ENCODE measurements around the gene TMEM255B. TPM values are rescaled to one million over a fixed set of nuclear protein-coding genes. Genes with fewer than 3 reads are reported as not detected.

Gene TMEM255B
- total RNA-seq, 1 experiment from 2014 or later: 7.7 TPM

DNA sequence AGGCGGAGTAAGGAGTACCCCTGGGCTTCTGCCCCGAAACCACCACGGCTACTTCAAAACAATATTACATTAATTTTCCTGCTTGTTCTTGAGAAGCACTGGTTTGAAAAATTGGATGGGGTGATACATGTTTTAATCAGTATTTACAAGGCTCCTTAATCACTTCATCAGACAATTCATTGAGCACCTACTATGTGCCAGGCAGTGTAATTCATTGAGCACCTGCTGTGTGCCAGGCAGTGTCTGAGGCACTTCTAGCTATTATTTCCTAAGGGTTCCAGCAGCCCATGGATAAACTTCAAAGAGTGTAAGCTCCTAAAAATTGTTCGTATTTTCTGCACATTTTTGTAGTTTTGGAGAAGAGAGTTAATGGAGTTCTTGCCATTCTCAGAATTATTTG lies 106.4 kb downstream of the TMEM255B start:
- peaks cover 10 to 37% of the 10 kb centered on the region in 2 experiments for H3K4me1 ChIP-seq (ENCODE audit: control insufficient read depth in 1 of 2, insufficient read depth in 2 of 2, low read length in 2 of 2)
- no peak overlapping the region for H3K9ac ChIP-seq (ENCODE audit: low read length)
- H4K20me1 ChIP-seq (ENCODE audit: insufficient read depth): no peaks in the 10 kb centered on the region
- ATAC-seq: no peak
- no peak overlapping the region for H2AFZ ChIP-seq (ENCODE audit: low read depth, low read length, poor library complexity, severe bottlenecking)
- ChIA-PET CTCF (no interaction called here), RAD21 (ENCODE audit: low non-redundant PET in 1 of 2, low total read pairs in 2 of 2, uncharacterized antibody in 2 of 2, unreplicated experiment in 2 of 2) (no interaction called here), POLR2A (no interaction called here)
- no peak overlapping the region for H3K4me3 ChIP-seq (replicated peaks in 1 of 2; ENCODE audit: low read depth in 1 of 2, low read length in 2 of 2)
- no peak overlapping the region for H3K27ac ChIP-seq (ENCODE audit: low read depth, low read length)
- no TSS peak for BruUV-seq (replicated peaks)
- no peaks in the 10 kb centered on the region for H3K27me3 ChIP-seq (ENCODE audit: insufficient read depth, low read length)
- peaks cover 30% of the 10 kb centered on the region for H3K79me2 ChIP-seq (ENCODE audit: insufficient read depth, low read length)
- intact Hi-C loops (cut with micrococcal nuclease): no loop called here
- no peak for DNase-seq (ENCODE audit: low read depth, low spot score)
- H3K4me2 ChIP-seq (ENCODE audit: low read length): no peak overlapping the region
- H3K9me3 ChIP-seq (ENCODE audit: control insufficient read depth in 1 of 2, insufficient read depth in 1 of 2, low read depth in 1 of 2, low read length in 2 of 2): no peaks in the 10 kb centered on the region
- TF ChIP-seq RAD21 (IDR thresholded peaks at IDR 0.05; ENCODE audit: low read depth): no peak
- TF ChIP-seq ELF1 (IDR thresholded peaks at IDR 0.05; ENCODE audit: borderline replicate concordance, low read depth): no peak
- no peak for TF ChIP-seq EZH2 (IDR thresholded peaks at IDR 0.05)
- TF ChIP-seq, protein P1, sequence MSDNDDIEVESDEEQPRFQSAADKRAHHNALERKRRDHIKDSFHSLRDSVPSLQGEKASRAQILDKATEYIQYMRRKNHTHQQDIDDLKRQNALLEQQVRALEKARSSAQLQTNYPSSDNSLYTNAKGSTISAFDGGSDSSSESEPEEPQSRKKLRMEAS (IDR thresholded peaks at IDR 0.05): no peak
- TF ChIP-seq POLR2AphosphoS5 (IDR thresholded peaks at IDR 0.05; ENCODE audit: low read depth, low read length): no peak
- no peak for TF ChIP-seq CEBPB (IDR thresholded peaks at IDR 0.05; ENCODE audit: low read depth)
- TF ChIP-seq, protein P2, sequence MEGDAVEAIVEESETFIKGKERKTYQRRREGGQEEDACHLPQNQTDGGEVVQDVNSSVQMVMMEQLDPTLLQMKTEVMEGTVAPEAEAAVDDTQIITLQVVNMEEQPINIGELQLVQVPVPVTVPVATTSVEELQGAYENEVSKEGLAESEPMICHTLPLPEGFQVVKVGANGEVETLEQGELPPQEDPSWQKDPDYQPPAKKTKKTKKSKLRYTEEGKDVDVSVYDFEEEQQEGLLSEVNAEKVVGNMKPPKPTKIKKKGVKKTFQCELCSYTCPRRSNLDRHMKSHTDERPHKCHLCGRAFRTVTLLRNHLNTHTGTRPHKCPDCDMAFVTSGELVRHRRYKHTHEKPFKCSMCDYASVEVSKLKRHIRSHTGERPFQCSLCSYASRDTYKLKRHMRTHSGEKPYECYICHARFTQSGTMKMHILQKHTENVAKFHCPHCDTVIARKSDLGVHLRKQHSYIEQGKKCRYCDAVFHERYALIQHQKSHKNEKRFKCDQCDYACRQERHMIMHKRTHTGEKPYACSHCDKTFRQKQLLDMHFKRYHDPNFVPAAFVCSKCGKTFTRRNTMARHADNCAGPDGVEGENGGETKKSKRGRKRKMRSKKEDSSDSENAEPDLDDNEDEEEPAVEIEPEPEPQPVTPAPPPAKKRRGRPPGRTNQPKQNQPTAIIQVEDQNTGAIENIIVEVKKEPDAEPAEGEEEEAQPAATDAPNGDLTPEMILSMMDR (IDR thresholded peaks at IDR 0.05 in 2 of 3, conservative IDR thresholded peaks at IDR 0.05 in 1 of 3; ENCODE audit: borderline replicate concordance in 1 of 3, insufficient read depth in 1 of 3, low read depth in 2 of 3, low read length in 2 of 3): no peak
- no peak for TF ChIP-seq SIN3A (IDR thresholded peaks at IDR 0.05; ENCODE audit: low read depth)
- TF ChIP-seq, protein P3, sequence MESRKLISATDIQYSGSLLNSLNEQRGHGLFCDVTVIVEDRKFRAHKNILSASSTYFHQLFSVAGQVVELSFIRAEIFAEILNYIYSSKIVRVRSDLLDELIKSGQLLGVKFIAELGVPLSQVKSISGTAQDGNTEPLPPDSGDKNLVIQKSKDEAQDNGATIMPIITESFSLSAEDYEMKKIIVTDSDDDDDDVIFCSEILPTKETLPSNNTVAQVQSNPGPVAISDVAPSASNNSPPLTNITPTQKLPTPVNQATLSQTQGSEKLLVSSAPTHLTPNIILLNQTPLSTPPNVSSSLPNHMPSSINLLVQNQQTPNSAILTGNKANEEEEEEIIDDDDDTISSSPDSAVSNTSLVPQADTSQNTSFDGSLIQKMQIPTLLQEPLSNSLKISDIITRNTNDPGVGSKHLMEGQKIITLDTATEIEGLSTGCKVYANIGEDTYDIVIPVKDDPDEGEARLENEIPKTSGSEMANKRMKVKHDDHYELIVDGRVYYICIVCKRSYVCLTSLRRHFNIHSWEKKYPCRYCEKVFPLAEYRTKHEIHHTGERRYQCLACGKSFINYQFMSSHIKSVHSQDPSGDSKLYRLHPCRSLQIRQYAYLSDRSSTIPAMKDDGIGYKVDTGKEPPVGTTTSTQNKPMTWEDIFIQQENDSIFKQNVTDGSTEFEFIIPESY (IDR thresholded peaks at IDR 0.05; ENCODE audit: extremely low read depth, insufficient replicate concordance, low read length): no peak
- no peak for TF ChIP-seq ZNF274 (IDR thresholded peaks at IDR 0.05; ENCODE audit: low read depth, low read length)
- no peak for TF ChIP-seq POLR2A (IDR thresholded peaks at IDR 0.05; ENCODE audit: borderline replicate concordance, extremely low read depth, insufficient read depth, insufficient read length)
- TF ChIP-seq, protein P4, sequence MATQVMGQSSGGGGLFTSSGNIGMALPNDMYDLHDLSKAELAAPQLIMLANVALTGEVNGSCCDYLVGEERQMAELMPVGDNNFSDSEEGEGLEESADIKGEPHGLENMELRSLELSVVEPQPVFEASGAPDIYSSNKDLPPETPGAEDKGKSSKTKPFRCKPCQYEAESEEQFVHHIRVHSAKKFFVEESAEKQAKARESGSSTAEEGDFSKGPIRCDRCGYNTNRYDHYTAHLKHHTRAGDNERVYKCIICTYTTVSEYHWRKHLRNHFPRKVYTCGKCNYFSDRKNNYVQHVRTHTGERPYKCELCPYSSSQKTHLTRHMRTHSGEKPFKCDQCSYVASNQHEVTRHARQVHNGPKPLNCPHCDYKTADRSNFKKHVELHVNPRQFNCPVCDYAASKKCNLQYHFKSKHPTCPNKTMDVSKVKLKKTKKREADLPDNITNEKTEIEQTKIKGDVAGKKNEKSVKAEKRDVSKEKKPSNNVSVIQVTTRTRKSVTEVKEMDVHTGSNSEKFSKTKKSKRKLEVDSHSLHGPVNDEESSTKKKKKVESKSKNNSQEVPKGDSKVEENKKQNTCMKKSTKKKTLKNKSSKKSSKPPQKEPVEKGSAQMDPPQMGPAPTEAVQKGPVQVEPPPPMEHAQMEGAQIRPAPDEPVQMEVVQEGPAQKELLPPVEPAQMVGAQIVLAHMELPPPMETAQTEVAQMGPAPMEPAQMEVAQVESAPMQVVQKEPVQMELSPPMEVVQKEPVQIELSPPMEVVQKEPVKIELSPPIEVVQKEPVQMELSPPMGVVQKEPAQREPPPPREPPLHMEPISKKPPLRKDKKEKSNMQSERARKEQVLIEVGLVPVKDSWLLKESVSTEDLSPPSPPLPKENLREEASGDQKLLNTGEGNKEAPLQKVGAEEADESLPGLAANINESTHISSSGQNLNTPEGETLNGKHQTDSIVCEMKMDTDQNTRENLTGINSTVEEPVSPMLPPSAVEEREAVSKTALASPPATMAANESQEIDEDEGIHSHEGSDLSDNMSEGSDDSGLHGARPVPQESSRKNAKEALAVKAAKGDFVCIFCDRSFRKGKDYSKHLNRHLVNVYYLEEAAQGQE (IDR thresholded peaks at IDR 0.05; ENCODE audit: low read depth): no peak
- no peak for TF ChIP-seq YY1 (IDR thresholded peaks at IDR 0.05; ENCODE audit: extremely low read depth, insufficient replicate concordance, low read depth, low read length)
- TF ChIP-seq SRF (IDR thresholded peaks at IDR 0.05; ENCODE audit: low read depth): no peak
- TF ChIP-seq, protein P5, sequence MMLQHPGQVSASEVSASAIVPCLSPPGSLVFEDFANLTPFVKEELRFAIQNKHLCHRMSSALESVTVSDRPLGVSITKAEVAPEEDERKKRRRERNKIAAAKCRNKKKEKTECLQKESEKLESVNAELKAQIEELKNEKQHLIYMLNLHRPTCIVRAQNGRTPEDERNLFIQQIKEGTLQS (IDR thresholded peaks at IDR 0.05): no peak
- no peaks in the 10 kb centered on the region for H3K36me3 ChIP-seq (ENCODE audit: control insufficient read depth in 1 of 2, insufficient read depth in 2 of 2, low read length in 2 of 2)
- no peaks in the 10 kb centered on the region for H3K9me2 ChIP-seq (ENCODE audit: insufficient read depth)
